ENCODE results near the gene TMPRSS13. TPM values are rescaled to one million over a fixed set of nuclear protein-coding genes. Genes with fewer than 3 reads are reported as not detected.

The TMPRSS13 gene
- total and polyA plus RNA-seq, 2 of the 13 experiments (the other 11 are each of a cell fraction or from before 2014, with no cell fraction given) = not detected

GRCh38 chr11:117962826-117963225 lies 33.6 kb upstream of the TMPRSS13 start:
- DNase-seq (ENCODE audit: low spot score) = no peak
- H4K20me1 ChIP-seq (ENCODE audit: insufficient read depth, low read length) = no peaks in the 10 kb centered on the region
- H3K27ac ChIP-seq (ENCODE audit: extremely low read length, insufficient read depth, low read length) = no peak overlapping the region
- H3K9me3 ChIP-seq (ENCODE audit: low read length) = no peaks in the 10 kb centered on the region
- FAIRE-seq = no peak
- no peak overlapping the region for H3K4me3 ChIP-seq (replicated peaks in 1 of 3; ENCODE audit: insufficient read depth in 1 of 3, low read depth in 2 of 3, low read length in 3 of 3)
- H3K27me3 ChIP-seq (ENCODE audit: control insufficient read depth in 1 of 2, insufficient read depth in 2 of 2, low read length in 2 of 2) = peaks cover 0 to 6% of the 10 kb centered on the region in 2 experiments; a peak in 1 of 5 replicates
- WGBS (ENCODE audit: low lambda C conversion rate) = 21% methylated on average over 3 of the region's 3 CpGs
- no peak overlapping the region for H3K4me2 ChIP-seq (ENCODE audit: low read depth, low read length)
- H3K4me1 ChIP-seq (ENCODE audit: insufficient read depth, low read length) = no peaks in the 10 kb centered on the region
- intact Hi-C loops (cut with micrococcal nuclease; ENCODE audit: unreplicated experiment) = no loop called here
- H3K79me2 ChIP-seq (ENCODE audit: insufficient read depth, low read length) = no peaks in the 10 kb centered on the region
- in situ Hi-C loops (cut with HindIII; ENCODE audit: extremely low pct_ligation_motif_present, low pct_unique_long_range_greater_than_20kb) = no loop called here
- no peak overlapping the region for H2AFZ ChIP-seq (ENCODE audit: low read length)
- no peak for ATAC-seq
- ChIA-PET POLR2A (no interaction called here), CTCF (ENCODE audit: low intra/inter-chr PET ratio, low total read pairs) (no interaction called here)
- no TSS peak for BruUV-seq (replicated peaks)
- no peak for TF ChIP-seq ZNF598 (CRISPR knock-in tag; IDR thresholded peaks at IDR 0.05; ENCODE audit: borderline replicate concordance)
- no peak for TF ChIP-seq ZNF124 (CRISPR knock-in tag; IDR thresholded peaks at IDR 0.05)
- no peak for TF ChIP-seq RARG (CRISPR knock-in tag; IDR thresholded peaks at IDR 0.05; ENCODE audit: low read depth)
- TF ChIP-seq ZNF431 (CRISPR knock-in tag; IDR thresholded peaks at IDR 0.05; ENCODE audit: borderline replicate concordance, low read depth) = no peak
- no peak for TF ChIP-seq PRMT3 (CRISPR knock-in tag; IDR thresholded peaks at IDR 0.05; ENCODE audit: borderline replicate concordance, low read depth)
- TF ChIP-seq HOXD1 (CRISPR knock-in tag; IDR thresholded peaks at IDR 0.05) = no peak
- TF ChIP-seq RAD21 (CRISPR knock-in tag; IDR thresholded peaks at IDR 0.05) = no peak
- TF ChIP-seq JARID2 (CRISPR knock-in tag; IDR thresholded peaks at IDR 0.05; ENCODE audit: insufficient replicate concordance) = no peak
- no peak for TF ChIP-seq TP53 (CRISPR knock-in tag; conservative IDR thresholded peaks at IDR 0.05)
- TF ChIP-seq HNF4A (CRISPR knock-in tag; IDR thresholded peaks at IDR 0.05) = no peak
- TF ChIP-seq, protein P1, sequence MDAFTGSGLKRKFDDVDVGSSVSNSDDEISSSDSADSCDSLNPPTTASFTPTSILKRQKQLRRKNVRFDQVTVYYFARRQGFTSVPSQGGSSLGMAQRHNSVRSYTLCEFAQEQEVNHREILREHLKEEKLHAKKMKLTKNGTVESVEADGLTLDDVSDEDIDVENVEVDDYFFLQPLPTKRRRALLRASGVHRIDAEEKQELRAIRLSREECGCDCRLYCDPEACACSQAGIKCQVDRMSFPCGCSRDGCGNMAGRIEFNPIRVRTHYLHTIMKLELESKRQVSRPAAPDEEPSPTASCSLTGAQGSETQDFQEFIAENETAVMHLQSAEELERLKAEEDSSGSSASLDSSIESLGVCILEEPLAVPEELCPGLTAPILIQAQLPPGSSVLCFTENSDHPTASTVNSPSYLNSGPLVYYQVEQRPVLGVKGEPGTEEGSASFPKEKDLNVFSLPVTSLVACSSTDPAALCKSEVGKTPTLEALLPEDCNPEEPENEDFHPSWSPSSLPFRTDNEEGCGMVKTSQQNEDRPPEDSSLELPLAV (CRISPR knock-in tag; conservative IDR thresholded peaks at IDR 0.05; ENCODE audit: low read depth) = no peak
- TF ChIP-seq, protein P2, sequence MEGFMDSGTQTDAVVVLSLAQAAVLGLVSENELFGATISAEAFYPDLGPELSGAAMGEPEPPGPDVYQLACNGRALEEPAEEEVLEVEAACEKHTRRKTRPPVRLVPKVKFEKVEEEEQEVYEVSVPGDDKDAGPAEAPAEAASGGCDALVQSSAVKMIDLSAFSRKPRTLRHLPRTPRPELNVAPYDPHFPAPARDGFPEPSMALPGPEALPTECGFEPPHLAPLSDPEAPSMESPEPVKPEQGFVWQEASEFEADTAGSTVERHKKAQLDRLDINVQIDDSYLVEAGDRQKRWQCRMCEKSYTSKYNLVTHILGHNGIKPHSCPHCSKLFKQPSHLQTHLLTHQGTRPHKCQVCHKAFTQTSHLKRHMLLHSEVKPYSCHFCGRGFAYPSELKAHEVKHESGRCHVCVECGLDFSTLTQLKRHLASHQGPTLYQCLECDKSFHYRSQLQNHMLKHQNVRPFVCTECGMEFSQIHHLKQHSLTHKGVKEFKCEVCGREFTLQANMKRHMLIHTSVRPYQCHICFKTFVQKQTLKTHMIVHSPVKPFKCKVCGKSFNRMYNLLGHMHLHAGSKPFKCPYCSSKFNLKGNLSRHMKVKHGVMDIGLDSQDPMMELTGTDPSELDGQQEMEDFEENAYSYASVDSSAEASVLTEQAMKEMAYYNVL (CRISPR knock-in tag; IDR thresholded peaks at IDR 0.05; ENCODE audit: borderline replicate concordance) = no peak
- no peak for TF ChIP-seq NR2F6 (IDR thresholded peaks at IDR 0.05)
- TF ChIP-seq NR2F6 (CRISPR knock-in tag; IDR thresholded peaks at IDR 0.05) = no peak
- TF ChIP-seq ZNF670 (CRISPR knock-in tag; IDR thresholded peaks at IDR 0.05; ENCODE audit: borderline replicate concordance) = no peak
- TF ChIP-seq MEIS1 (CRISPR knock-in tag; IDR thresholded peaks at IDR 0.05; ENCODE audit: borderline replicate concordance) = no peak
- TF ChIP-seq ZNF281 (CRISPR knock-in tag; IDR thresholded peaks at IDR 0.05; ENCODE audit: borderline replicate concordance) = no peak
- TF ChIP-seq REPIN1 (CRISPR knock-in tag; IDR thresholded peaks at IDR 0.05; ENCODE audit: borderline replicate concordance, low read depth) = no peak
- no peak for TF ChIP-seq ZIK1 (CRISPR knock-in tag; IDR thresholded peaks at IDR 0.05; ENCODE audit: borderline replicate concordance, low read depth)
- no peak for TF ChIP-seq FOXK1 (CRISPR knock-in tag; IDR thresholded peaks at IDR 0.05; ENCODE audit: borderline replicate concordance, low read depth)
- H3K36me3 ChIP-seq (replicated peaks in 1 of 2; ENCODE audit: control insufficient read depth in 1 of 2, insufficient read depth in 2 of 2, low read length in 2 of 2) = no peaks in the 10 kb centered on the region
- no peak overlapping the region for H3K9ac ChIP-seq (ENCODE audit: insufficient read depth, low read depth, low read length)

All from HepG2 (cell line).